ENCODE measurements around the gene PCYT2.

The PCYT2 gene

DNA sequence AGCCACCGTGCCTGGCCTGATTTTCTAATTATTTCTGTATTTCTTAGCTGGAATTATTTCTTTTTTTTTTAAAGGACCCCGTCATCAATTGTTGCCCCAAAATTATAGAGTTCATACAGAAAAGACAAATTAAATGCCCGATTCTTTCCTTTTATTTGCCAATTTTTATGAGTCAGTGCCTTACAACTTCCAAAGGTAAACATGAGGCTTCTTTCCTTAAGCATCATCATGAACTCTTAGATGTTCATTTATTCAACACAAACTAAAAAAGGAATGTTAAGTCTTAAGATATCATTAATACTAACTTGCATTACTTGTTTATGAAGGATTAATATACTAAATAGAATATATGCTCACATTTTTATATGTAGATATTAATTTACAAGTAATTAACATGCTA lies 32.9 kb downstream of the PCYT2 start:
- Histone ChIP-seq H3K27ac (no peak overlapping the region), H3K9ac (no peak overlapping the region), H3K9me3 (no peaks in the 10 kb centered on the region), H4K20me1 (no peaks in the 10 kb centered on the region), H3K36me3 (peaks cover 70% of the 10 kb centered on the region), H3K4me1 (peaks cover 7% of the 10 kb centered on the region), H3K27me3 (no peaks in the 10 kb centered on the region), H3K4me3 (no peak overlapping the region), H3K4me2 (no peak overlapping the region)
- no peak for TF ChIP-seq Cebpa-rat (IDR thresholded peaks at IDR 0.05)

- Histone ChIP-seq H3K27me3 (no peaks in the 10 kb centered on the region), H4K20me1 (no peaks in the 10 kb centered on the region), H3K9me3 (no peaks in the 10 kb centered on the region), H3K36me3 (peaks cover 63% of the 10 kb centered on the region), H3K27ac (no peak overlapping the region), H3K9ac (no peak overlapping the region), H3K4me3 (no peak overlapping the region), H3K4me2 (no peak overlapping the region), H3K4me1 (peaks cover 14% of the 10 kb centered on the region)
- no peak for TF ChIP-seq Cebpa-rat (IDR thresholded peaks at IDR 0.05)
These were observed 33.6 kb downstream of the PCYT2 start for GRCh38 chr17:81877569-81877968.

DNA sequence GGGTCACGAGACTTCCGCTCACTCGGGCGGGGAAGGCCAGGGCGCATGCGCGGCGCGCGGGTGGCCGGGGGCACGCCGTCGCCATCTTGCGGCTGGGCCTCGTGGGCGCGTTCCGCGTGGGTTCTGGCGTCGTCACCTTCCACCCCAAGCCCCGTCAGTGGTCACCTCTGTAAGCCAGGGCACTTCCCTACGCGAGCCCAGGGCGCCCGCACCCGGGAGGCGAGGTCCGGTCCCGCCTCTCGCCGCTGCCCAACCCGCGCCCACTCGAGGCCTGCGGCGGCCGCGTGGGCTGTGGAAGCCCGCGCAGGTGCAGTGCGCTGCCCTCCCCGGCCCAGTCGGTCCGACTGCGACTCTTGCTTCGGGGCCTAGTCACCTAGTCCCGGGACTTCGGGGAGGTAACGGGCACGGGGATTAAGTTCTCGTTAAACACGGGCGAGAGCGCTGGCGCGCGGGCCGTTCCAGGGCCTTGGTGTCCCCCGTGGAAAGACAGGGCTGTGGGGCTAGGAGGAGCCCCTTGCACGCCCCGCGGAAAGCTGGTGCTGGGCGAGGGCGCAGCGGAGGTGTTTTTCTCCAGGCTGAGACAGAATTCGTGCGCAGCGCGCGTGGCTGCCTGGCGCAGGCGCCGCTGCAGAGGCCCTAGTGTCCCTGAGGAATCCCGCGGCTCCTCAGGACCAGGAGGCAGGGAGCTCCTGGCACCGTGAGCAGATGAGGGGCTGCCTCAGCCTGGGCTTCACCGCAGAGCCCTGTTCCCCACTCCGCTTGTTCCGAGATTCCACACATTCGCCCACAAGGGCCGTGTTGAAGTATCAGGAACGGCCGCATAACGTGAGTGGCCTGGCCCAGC lies 39.6 kb downstream of the PCYT2 start:
- Histone ChIP-seq H3K27me3 (no peaks in the 10 kb centered on the region), H3K9me3 (no peaks in the 10 kb centered on the region), H3K9ac (peak overlapping the region; percentile 99), H4K20me1 (peaks cover 42% of the 10 kb centered on the region), H3K4me1 (peaks cover 51% of the 10 kb centered on the region), H3K4me3 (peak overlapping the region; percentile 94), H3K36me3 (peaks cover 34% of the 10 kb centered on the region), H3K4me2 (peak overlapping the region; percentile 88), H3K27ac (peak overlapping the region; percentile 100)
- no peak for TF ChIP-seq Cebpa-rat (IDR thresholded peaks at IDR 0.05)

- Histone ChIP-seq H3K36me3 (peaks cover 37% of the 10 kb centered on the region), H3K27me3 (no peaks in the 10 kb centered on the region), H3K4me2 (peak within 1 kb of the TSS; percentile 89), H3K27ac (peak within 1 kb of the TSS; percentile 100), H3K9me3 (no peaks in the 10 kb centered on the region), H3K4me3 (peak within 1 kb of the TSS; percentile 94), H3K9ac (peak within 1 kb of the TSS; percentile 99), H4K20me1 (peaks cover 49% of the 10 kb centered on the region), H3K4me1 (peaks cover 58% of the 10 kb centered on the region)
- TF ChIP-seq Cebpa-rat (IDR thresholded peaks at IDR 0.05) = no peak
These were observed 40.2 kb downstream of the PCYT2 start, which contains the start of gene ARHGDIA for GRCh38 chr17:81870981-81871386. Gene ARHGDIA (minus strand): TSS chr17:81871337. CDS start chr17:81869930, 1,407 bp downstream.

DNA sequence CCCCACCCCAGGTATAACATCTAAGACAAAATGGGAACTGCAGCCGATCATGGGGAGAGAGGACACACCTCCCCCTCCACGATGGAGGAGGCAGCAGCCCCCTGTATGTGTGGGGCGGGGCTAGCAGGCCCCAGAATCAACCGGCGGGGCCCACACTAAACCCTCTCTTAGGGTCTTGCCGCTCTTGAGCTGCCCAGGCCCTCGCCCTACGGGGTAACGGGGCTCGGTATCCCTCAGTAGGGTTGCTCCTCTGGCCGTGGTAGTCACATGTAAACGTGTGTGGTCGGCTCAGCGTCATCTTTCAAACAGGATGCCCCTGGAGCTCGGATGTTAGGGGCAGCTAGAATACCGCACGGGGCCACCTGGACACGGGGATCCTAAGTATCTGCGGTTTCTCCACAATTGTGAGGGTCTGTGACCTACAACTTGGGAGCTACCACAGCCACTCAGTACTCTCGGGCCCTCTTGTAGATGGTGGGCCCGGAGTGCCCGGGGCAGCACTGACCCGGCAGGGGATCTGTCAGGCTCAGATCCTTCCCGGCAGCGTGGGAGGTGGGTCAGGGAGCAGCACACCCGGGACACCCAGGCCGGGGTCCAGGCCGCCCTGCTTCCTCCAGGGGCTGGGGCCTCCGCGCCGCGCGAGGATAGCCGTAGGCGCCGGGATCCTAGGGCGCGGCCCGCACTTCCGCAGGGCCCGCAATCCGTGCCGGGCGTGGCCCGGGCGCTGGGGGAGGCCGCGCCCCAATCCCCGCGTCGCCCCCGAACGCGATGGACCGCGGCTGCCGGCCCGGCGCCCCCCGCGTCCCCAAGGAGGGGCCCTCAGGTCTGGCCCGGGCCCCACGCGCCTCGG lies 40.8 kb downstream of the PCYT2 start:
- no peak for TF ChIP-seq Cebpa-rat (IDR thresholded peaks at IDR 0.05)
- Histone ChIP-seq H4K20me1 (peaks cover 55% of the 10 kb centered on the region), H3K9ac (peak overlapping the region; percentile 99), H3K27me3 (no peaks in the 10 kb centered on the region), H3K4me1 (peaks cover 64% of the 10 kb centered on the region), H3K27ac (peak overlapping the region; percentile 100), H3K36me3 (peaks cover 43% of the 10 kb centered on the region), H3K9me3 (no peaks in the 10 kb centered on the region), H3K4me3 (peak overlapping the region; percentile 94), H3K4me2 (peak overlapping the region; percentile 89)

DNA sequence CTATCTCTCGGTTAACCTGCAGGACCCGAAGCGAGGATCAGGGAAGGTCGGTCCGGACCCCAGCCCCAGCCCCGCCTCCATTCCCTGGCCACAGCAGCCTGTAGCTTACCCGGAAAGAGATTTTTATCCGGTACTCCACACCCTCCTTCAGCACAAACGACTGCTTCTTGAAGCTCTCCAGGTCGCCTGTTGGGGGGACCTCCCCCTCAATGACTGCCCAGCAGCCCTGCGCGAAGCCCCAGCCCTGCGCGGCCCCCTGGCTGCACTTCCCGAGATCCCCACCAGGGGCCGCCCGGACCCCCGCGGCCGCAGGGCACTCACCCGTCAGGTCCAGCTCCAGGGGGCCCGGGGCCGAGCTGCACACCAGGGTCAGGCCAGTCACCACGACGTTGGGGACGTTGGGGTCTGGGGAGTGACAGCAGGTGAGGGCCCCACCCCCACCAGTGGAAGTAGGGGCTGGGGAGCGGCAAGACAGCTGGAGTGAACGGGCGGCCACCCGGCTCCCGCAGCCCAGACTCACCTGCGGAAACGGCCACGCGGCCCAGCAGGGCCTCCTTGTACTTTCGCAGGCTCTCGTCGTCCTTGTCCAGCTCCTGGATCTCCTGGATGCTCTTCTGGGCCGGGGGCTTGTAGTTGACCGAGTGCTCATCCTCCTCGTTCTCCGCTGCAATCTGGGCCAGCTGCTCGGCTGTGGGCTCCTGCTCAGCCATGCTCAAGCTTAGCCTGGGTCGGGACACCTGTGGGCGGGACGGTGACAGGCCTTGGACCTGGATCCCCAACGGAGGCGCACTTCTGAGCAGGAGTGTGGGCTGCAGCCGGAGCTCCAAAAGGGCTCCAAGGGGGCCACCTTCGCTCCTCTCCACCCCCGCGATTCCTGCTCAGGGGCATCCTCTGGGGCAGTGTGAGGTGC lies 41.7 kb downstream of the PCYT2 start:
- no peaks in the 10 kb centered on the region for H3K27me3 ChIP-seq
- peaks cover 72% of the 10 kb centered on the region for H3K4me1 ChIP-seq
- no peak for TF ChIP-seq Cebpa-rat (IDR thresholded peaks at IDR 0.05)
- peaks cover 52% of the 10 kb centered on the region for H3K36me3 ChIP-seq
- H3K4me3 ChIP-seq = peak overlapping the region; percentile 94
- peaks cover 61% of the 10 kb centered on the region for H4K20me1 ChIP-seq
- peak overlapping the region; percentile 99 for H3K9ac ChIP-seq
- peak overlapping the region; percentile 89 for H3K4me2 ChIP-seq
- H3K9me3 ChIP-seq = no peaks in the 10 kb centered on the region
- H3K27ac ChIP-seq = peak overlapping the region; percentile 100

DNA sequence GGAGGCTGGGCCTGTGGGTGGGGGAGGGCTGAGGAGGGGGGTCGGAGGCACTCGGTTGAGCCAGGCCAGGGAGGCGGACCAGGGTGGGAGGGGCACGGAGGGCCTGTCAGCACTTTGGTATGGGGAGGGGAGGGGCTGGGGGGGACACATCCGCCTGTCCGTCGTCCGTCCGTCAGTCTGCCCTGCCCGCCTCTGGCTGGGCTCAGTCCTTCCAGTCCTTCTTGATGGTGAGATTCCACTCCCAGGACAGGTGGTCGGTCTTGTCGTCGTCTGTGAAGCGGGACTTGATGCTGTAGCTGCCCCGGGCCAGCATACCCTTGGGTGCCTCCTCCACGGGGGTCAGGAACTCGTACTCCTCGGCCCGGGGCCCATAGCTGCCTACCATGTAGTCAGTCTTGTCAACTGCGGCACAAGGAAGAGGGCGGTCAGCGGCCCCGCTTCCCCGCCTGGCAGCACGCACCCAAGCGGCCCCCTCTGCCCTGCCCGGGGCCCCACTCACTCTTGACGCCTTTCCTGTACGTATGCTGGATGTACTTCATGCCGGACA lies 42.5 kb downstream of the PCYT2 start:
- peaks cover 68% of the 10 kb centered on the region for H4K20me1 ChIP-seq
- H3K9ac ChIP-seq = peak overlapping the region; percentile 99; the same call in 1 of the 2 replicates
- peak overlapping the region; percentile 89 for H3K4me2 ChIP-seq
- no peaks in the 10 kb centered on the region for H3K27me3 ChIP-seq
- peaks cover 77% of the 10 kb centered on the region for H3K4me1 ChIP-seq
- peak overlapping the region; percentile 94 for H3K4me3 ChIP-seq
- H3K27ac ChIP-seq = peak overlapping the region; percentile 100; the same call in 1 of the 2 replicates
- no peaks in the 10 kb centered on the region for H3K9me3 ChIP-seq
- no peak for TF ChIP-seq Cebpa-rat (IDR thresholded peaks at IDR 0.05)
- H3K36me3 ChIP-seq = peaks cover 59% of the 10 kb centered on the region

DNA sequence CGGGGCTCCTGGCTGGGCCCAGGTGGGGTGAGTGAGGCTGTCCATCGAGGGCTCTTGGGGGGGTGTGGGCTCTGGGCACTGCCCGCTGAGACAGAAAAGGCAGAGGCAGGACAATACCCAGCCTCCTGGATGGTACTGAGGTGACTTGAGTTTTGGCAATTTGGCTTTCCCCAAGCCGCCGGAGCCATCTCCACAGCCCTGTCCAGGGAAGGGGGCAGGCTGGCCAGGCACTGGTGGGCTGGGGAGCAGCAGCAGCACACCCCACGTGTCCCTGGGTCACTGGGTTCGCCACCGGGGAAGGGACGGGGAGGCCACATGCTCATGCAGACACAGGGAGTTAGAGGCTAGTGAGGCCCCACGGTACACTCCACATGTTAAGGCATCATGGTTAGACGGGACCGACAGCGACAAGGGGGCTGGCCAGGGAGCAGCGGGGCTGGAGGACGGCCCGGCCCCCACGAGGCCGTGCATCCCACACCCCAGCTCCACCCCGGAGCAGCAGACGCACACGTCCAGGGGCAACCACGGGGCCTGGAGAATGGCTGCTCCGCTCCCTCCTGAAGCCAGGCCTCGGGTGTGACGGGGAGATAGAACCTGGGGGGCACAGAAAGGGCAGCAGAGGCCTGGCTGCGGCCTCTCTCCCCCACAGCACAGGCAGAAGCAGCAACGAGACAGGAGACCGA lies 43.1 kb downstream of the PCYT2 start:
- Histone ChIP-seq H3K27ac (peak overlapping the region; percentile 76), H3K4me2 (peak overlapping the region; percentile 83), H3K4me1 (peaks cover 77% of the 10 kb centered on the region)

More for the DNA sequence above, 43.1 kb downstream of the PCYT2 start:
- Histone ChIP-seq H3K9me3 (no peaks in the 10 kb centered on the region), H3K9ac (peak overlapping the region; percentile 71; the same call in 1 of the 2 replicates), H3K27me3 (no peaks in the 10 kb centered on the region), H3K36me3 (peaks cover 65% of the 10 kb centered on the region), H3K4me3 (no peak overlapping the region), H4K20me1 (peaks cover 74% of the 10 kb centered on the region)
- TF ChIP-seq Cebpa-rat (IDR thresholded peaks at IDR 0.05) = no peak
